Loucy (cell line): ENCODE measurements around the gene NEUROD4.

ENCODE experiments used
- H2AFZ ChIP-seq: fragments of 200-600 bp; sonication (generic); 2 replicates; pipeline ENCODE4 v1.6.0; 2016; ENCODE audit warnings: antibody characterized with exemption, mild to moderate bottlenecking, low read length, moderate library complexity
- H3F3A ChIP-seq: fragments of 200-600 bp; 2 replicates; pipeline ENCODE4 v1.6.0; 2016; ENCODE audit warnings: antibody characterized with exemption, low read depth, mild to moderate bottlenecking
- H3K27me3 ChIP-seq: fragments of 200-600 bp; sonication (generic); 2 replicates; pipeline ENCODE4 v1.6.1; 2014; ENCODE audit warnings: low read length, mild to moderate bottlenecking; ENCODE audit not compliant: insufficient read depth, poor library complexity, severe bottlenecking
- H3K36me3 ChIP-seq: fragments of 200-600 bp; sonication (generic); 2 replicates; pipeline ENCODE4 v1.6.1; 2016; ENCODE audit warnings: low read length; ENCODE audit not compliant: insufficient read depth
- H3K4me1 ChIP-seq: fragments of 200-600 bp; sonication (generic); 2 replicates; pipeline ENCODE4 v1.5.1; 2014; ENCODE audit warnings: low read length, mild to moderate bottlenecking; ENCODE audit not compliant: insufficient read depth, poor library complexity, severe bottlenecking
- H3K4me2 ChIP-seq: fragments of 200-600 bp; sonication (generic); 2 replicates; pipeline ENCODE4 v1.6.0; 2014; ENCODE audit warnings: antibody characterized with exemption, low read length, low read depth, mild to moderate bottlenecking; ENCODE audit not compliant: poor library complexity, severe bottlenecking
- H3K4me3 ChIP-seq: fragments of 200-600 bp; sonication (generic); 2 replicates; pipeline ENCODE4 v1.5.1; 2014; ENCODE audit warnings: low read length, mild to moderate bottlenecking, mixed read lengths; ENCODE audit not compliant: poor library complexity, severe bottlenecking
- H3K79me2 ChIP-seq: fragments of 200-600 bp; sonication (generic); 2 replicates; pipeline ENCODE4 v1.6.1; 2014; ENCODE audit warnings: low read length; ENCODE audit not compliant: insufficient read depth
- H3K9ac ChIP-seq: fragments of 200-600 bp; sonication (generic); 2 replicates; pipeline ENCODE4 v1.6.0; 2014; ENCODE audit warnings: mild to moderate bottlenecking, low read depth, low read length, moderate library complexity; ENCODE audit not compliant: poor library complexity, severe bottlenecking
- H3K9me2 ChIP-seq: fragments of 200-600 bp; sonication (generic); replicated peaks from 2 replicates; pipeline ENCODE4 v1.6.1; 2016; ENCODE audit warnings: low read depth, low read length, mixed read lengths
- H3K9me3 ChIP-seq: fragments of 200-600 bp; sonication (generic); 2 replicates; pipeline ENCODE4 v1.6.1; 2014; ENCODE audit warnings: mild to moderate bottlenecking, antibody characterized with exemption, low read length, low read depth; ENCODE audit not compliant: insufficient read depth
- H4K20me1 ChIP-seq: fragments of 200-600 bp; sonication (generic); 2 replicates; pipeline ENCODE4 v1.6.0; 2014; ENCODE audit warnings: antibody characterized with exemption, low read length, mild to moderate bottlenecking; ENCODE audit not compliant: insufficient read depth, poor library complexity, severe bottlenecking
- CTCF ChIP-seq: fragments of 200-600 bp; sonication (generic); conservative IDR thresholded peaks from 2 replicates; pipeline ENCODE4 v1.5.1; 2014; ENCODE audit warnings: mild to moderate bottlenecking, antibody characterized with exemption, low read length
- EZH2phosphoT487 ChIP-seq: fragments of 200-600 bp; IDR thresholded peaks from 2 replicates; pipeline ENCODE4 v1.6.1; 2018; ENCODE audit warnings: antibody characterized with exemption, mild to moderate bottlenecking, moderate library complexity, borderline replicate concordance

NEUROD4 gene

DNA sequence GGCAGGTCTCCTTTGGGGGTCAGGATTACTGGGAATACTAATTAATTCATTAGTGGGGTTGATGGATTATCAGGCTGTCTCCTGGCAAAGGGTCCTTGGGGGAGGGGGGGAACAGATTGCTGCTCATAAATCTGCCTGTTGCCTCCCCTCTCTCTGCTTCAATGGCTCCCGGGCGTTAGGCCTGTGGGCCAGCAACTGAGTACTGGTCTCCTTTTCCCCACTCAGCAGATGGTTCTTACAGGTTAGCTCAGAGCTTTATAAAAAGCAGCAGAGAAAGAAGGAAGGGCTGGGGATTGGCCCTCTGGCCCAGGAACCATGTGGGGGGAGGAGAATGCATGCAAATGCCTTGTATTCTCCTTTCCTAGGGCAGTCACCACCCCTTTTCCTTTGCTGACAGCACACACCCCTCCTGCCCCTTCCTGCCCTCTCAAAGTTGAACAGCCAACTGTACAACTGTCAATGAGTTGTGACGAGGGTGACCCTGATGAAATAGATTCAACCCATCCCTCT, 2.3 kb upstream of the NEUROD4 start:
- no peaks in the 10 kb centered on the region for H4K20me1 ChIP-seq
- H3K4me2 ChIP-seq: no peak overlapping the region
- no peak overlapping the region for H3K9ac ChIP-seq
- no peaks in the 10 kb centered on the region for H3K27me3 ChIP-seq
- no peaks in the 10 kb centered on the region for H3K9me2 ChIP-seq
- no peak for TF ChIP-seq CTCF
- TF ChIP-seq EZH2phosphoT487: no peak
- H3K4me3 ChIP-seq: no peak overlapping the region
- H3K79me2 ChIP-seq: no peaks in the 10 kb centered on the region
- H3K4me1 ChIP-seq: peaks cover 3% of the 10 kb centered on the region
- H3F3A ChIP-seq: no peaks in the 10 kb centered on the region
- no peaks in the 10 kb centered on the region for H3K9me3 ChIP-seq
- H2AFZ ChIP-seq: peak overlapping the region; percentile 11; the same call in 1 of the 2 replicates
- H3K36me3 ChIP-seq: no peaks in the 10 kb centered on the region

GRCh38 chr12:55024575-55024974, 4.8 kb downstream of the NEUROD4 start:
- Histone ChIP-seq H3K4me1 (no peaks in the 10 kb centered on the region), H2AFZ (no peak overlapping the region), H3K79me2 (no peaks in the 10 kb centered on the region), H3K27me3 (peaks cover 10% of the 10 kb centered on the region), H3K4me3 (no peak overlapping the region), H3K9me2 (no peaks in the 10 kb centered on the region), H4K20me1 (no peaks in the 10 kb centered on the region), H3F3A (no peaks in the 10 kb centered on the region), H3K9ac (no peak overlapping the region), H3K9me3 (no peaks in the 10 kb centered on the region), H3K36me3 (no peaks in the 10 kb centered on the region), H3K4me2 (no peak overlapping the region)
- TF ChIP-seq EZH2phosphoT487: no peak
- no peak for TF ChIP-seq CTCF

DNA sequence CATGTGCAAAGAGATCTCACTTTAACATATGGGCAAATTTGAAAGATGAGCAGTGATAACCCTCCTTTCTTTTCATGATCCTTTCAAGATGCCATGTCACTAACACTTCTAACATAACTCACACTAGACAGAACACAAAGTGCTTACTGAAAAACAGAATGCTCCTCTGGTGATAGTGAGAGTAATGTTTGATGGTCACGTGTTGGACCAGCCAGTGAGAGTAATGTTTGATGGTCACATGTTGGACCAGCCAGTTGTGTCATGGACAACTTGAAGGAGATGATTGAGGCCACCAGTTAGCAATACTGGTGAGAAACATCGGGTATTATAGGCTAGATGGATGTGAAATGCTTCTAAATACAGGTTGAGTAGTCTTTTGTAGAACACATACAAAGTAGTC, 5.7 kb downstream of the NEUROD4 start:
- H3K9me2 ChIP-seq: no peaks in the 10 kb centered on the region
- no peaks in the 10 kb centered on the region for H3K36me3 ChIP-seq
- TF ChIP-seq EZH2phosphoT487: no peak
- TF ChIP-seq CTCF: no peak
- H3K9me3 ChIP-seq: no peaks in the 10 kb centered on the region
- no peaks in the 10 kb centered on the region for H3F3A ChIP-seq
- H4K20me1 ChIP-seq: no peaks in the 10 kb centered on the region
- H2AFZ ChIP-seq: no peak overlapping the region
- no peak overlapping the region for H3K4me3 ChIP-seq
- peaks cover 10% of the 10 kb centered on the region for H3K27me3 ChIP-seq
- H3K9ac ChIP-seq: no peak overlapping the region
- H3K79me2 ChIP-seq: no peaks in the 10 kb centered on the region
- H3K4me2 ChIP-seq: no peak overlapping the region
- H3K4me1 ChIP-seq: no peaks in the 10 kb centered on the region
